NCI-H146 treated with DMSO at 0.1 percent for 48 hours (cell line): ENCODE data around the gene GOLGA8K.
"Not testable (repeated sequence)": the region's sequence is repeated elsewhere in the genome, so short reads cannot be mapped to it uniquely, and the experiment has no call there.

Experiments used
- DNase-seq: peaks from one replicate; lab custom pipeline; 2025; ENCODE audit not compliant: unreplicated experiment; lab: John Stamatoyannopoulos, UW

Gene GOLGA8K

GRCh38 chr15:32356909-32357308 lies 46.2 kb downstream of the GOLGA8K start:
- not testable (repeated sequence) for DNase-seq

GRCh38 chr15:32352748-32353147 lies 50.3 kb downstream of the GOLGA8K start:
- not testable (repeated sequence) for DNase-seq

- not testable (repeated sequence) for DNase-seq
Measured at GRCh38 chr15:32350563-32351220, 52.4 kb downstream of the GOLGA8K start.

GRCh38 chr15:32347037-32347436 lies 56.1 kb downstream of the GOLGA8K start:
- not testable (repeated sequence) for DNase-seq

- DNase-seq = not testable (repeated sequence)
Measured at GRCh38 chr15:32345978-32346547, 57.0 kb downstream of the GOLGA8K start.

GRCh38 chr15:32343921-32344320 lies 59.2 kb downstream of the GOLGA8K start:
- not testable (repeated sequence) for DNase-seq
